H9 (cell line): Measurements from ENCODE around the gene DDX1. TPM values are rescaled to one million over a fixed set of nuclear protein-coding genes. Genes with fewer than 3 reads are reported as not detected.

Experiments
- DNase-seq: peaks from one replicate; pipeline ENCODE4 v3.0.0-alpha.2; 2017
- H2AFZ ChIP-seq: one replicate; pipeline ENCODE4 v1.6.1; 2013; ENCODE audit warnings: mild to moderate bottlenecking, low read length, control low read depth, moderate library complexity
- H2AK5ac ChIP-seq: 2 replicates; pipeline ENCODE4 v1.6.1; 2013; ENCODE audit warnings: low read length, control low read depth, mixed read lengths; ENCODE audit not compliant: insufficient read length
- H2BK120ac ChIP-seq: one replicate; pipeline ENCODE4 v1.6.1; 2013; ENCODE audit warnings: low read depth, mild to moderate bottlenecking, low read length, control low read depth, inconsistent platforms; ENCODE audit not compliant: poor library complexity, severe bottlenecking
- H2BK12ac ChIP-seq: 2 replicates; pipeline ENCODE4 v1.6.1; 2013; ENCODE audit warnings: low read length, control low read depth, mixed read lengths, low read depth; ENCODE audit not compliant: insufficient read length
- H2BK15ac ChIP-seq: 2 replicates; pipeline ENCODE4 v1.6.1; 2013; ENCODE audit warnings: low read depth, low read length, control low read depth
- H2BK20ac ChIP-seq: one replicate; pipeline ENCODE4 v1.6.1; 2013; ENCODE audit warnings: low read depth, mild to moderate bottlenecking, low read length, control low read depth, inconsistent platforms; ENCODE audit not compliant: poor library complexity, severe bottlenecking
- H2BK5ac ChIP-seq: 2 replicates; pipeline ENCODE4 v1.6.1; 2013; ENCODE audit warnings: low read length, control low read depth, mixed read lengths; ENCODE audit not compliant: insufficient read length
- H3K14ac ChIP-seq: 2 replicates; pipeline ENCODE4 v1.6.1; 2013; ENCODE audit warnings: low read length, control low read depth; ENCODE audit not compliant: insufficient read depth
- H3K18ac ChIP-seq: 2 replicates; pipeline ENCODE4 v1.6.1; 2013; ENCODE audit warnings: low read depth, mild to moderate bottlenecking, mixed read lengths, low read length, control low read depth; ENCODE audit not compliant: insufficient read length
- H3K23ac ChIP-seq: 2 replicates; pipeline ENCODE4 v1.6.1; 2013; ENCODE audit warnings: low read length, control low read depth, mixed read lengths, low read depth; ENCODE audit not compliant: insufficient read length
- H3K23me2 ChIP-seq: 2 replicates; pipeline ENCODE4 v1.6.1; 2013; ENCODE audit warnings: low read depth, mild to moderate bottlenecking, mixed read lengths, low read length, control low read depth; ENCODE audit not compliant: insufficient read length, poor library complexity, severe bottlenecking
- H3K27ac ChIP-seq: 2 replicates; pipeline ENCODE4 v1.5.1; 2013; ENCODE audit warnings: low read length, control low read depth, mixed read lengths, low read depth; ENCODE audit not compliant: insufficient read length
- H3K27me3 ChIP-seq: 2 replicates; pipeline ENCODE4 v1.6.1; 2013; ENCODE audit warnings: low read length, control low read depth, inconsistent platforms; ENCODE audit not compliant: insufficient read depth
- H3K4ac ChIP-seq: 2 replicates; pipeline ENCODE4 v1.6.1; 2013; ENCODE audit warnings: low read depth, mild to moderate bottlenecking, control low read depth, inconsistent platforms, low read length, moderate library complexity
- H3K4me1 ChIP-seq: 2 replicates; pipeline ENCODE4 v1.6.1; 2013; ENCODE audit warnings: low read length, control low read depth, inconsistent platforms; ENCODE audit not compliant: insufficient read depth
- H3K4me2 ChIP-seq: 2 replicates; pipeline ENCODE4 v1.6.1; 2013; ENCODE audit warnings: low read length, control low read depth, mixed read lengths; ENCODE audit not compliant: insufficient read length, insufficient read depth
- H3K56ac ChIP-seq: 2 replicates; pipeline ENCODE4 v1.6.1; 2013; ENCODE audit warnings: low read depth, mild to moderate bottlenecking, mixed read lengths, low read length, control low read depth; ENCODE audit not compliant: insufficient read length
- H3K79me1 ChIP-seq: 2 replicates; pipeline ENCODE4 v1.6.1; 2013; ENCODE audit warnings: low read depth, mild to moderate bottlenecking, moderate library complexity, low read length, control low read depth, inconsistent platforms; ENCODE audit not compliant: insufficient read depth, poor library complexity, severe bottlenecking
- H3K79me2 ChIP-seq: 2 replicates; pipeline ENCODE4 v1.6.1; 2013; ENCODE audit warnings: low read length, control low read depth, inconsistent platforms; ENCODE audit not compliant: insufficient read depth
- H3K9ac ChIP-seq: 2 replicates; pipeline ENCODE4 v1.6.1; 2013; ENCODE audit warnings: low read length, control low read depth, mixed read lengths; ENCODE audit not compliant: insufficient read length; ENCODE audit errors: extremely low read depth
- H3K9me3 ChIP-seq: one replicate; pipeline ENCODE4 v1.6.1; 2013; ENCODE audit warnings: low read depth, low read length, inconsistent platforms; ENCODE audit not compliant: control insufficient read depth
- H3T11ph ChIP-seq: one replicate; pipeline ENCODE4 v1.6.1; 2013; ENCODE audit warnings: mild to moderate bottlenecking, low read length, control low read depth, inconsistent platforms
- H4K20me1 ChIP-seq: one replicate; pipeline ENCODE4 v1.6.1; 2013; ENCODE audit not compliant: control insufficient read depth, insufficient read length, insufficient read depth
- H4K5ac ChIP-seq: 2 replicates; pipeline ENCODE4 v1.6.1; 2013; ENCODE audit warnings: low read depth, mild to moderate bottlenecking, mixed read lengths, low read length, control low read depth; ENCODE audit not compliant: insufficient read length
- H4K8ac ChIP-seq: replicated peaks from 2 replicates; pipeline ENCODE4 v1.6.1; 2013; ENCODE audit warnings: low read length, control low read depth, mixed read lengths, low read depth; ENCODE audit not compliant: insufficient read length
- H4K91ac ChIP-seq: 2 replicates; pipeline ENCODE4 v1.6.1; 2013; ENCODE audit warnings: low read depth, mild to moderate bottlenecking, moderate library complexity, mixed read lengths, low read length, control low read depth; ENCODE audit not compliant: insufficient read length
- H3K27ac Mint-ChIP-seq, 3 experiments: 2 replicates in 2 of 3; 3 replicates in 1 of 3; pipeline ENCODE4 v1.8.0; 2020 to 2021; ENCODE audit warnings: mixed read lengths in 3 of 3, mild to moderate bottlenecking in 1 of 3, moderate library complexity in 1 of 3
- H3K27me3 Mint-ChIP-seq: 2 replicates; pipeline ENCODE4 v1.8.0; 2021; ENCODE audit warnings: low read depth, mild to moderate bottlenecking, moderate library complexity, mixed read lengths
- H3K36me3 Mint-ChIP-seq, 3 experiments: 2 replicates in 2 of 3; 3 replicates in 1 of 3; pipeline ENCODE4 v1.8.0; 2020 to 2021; ENCODE audit warnings: low read depth in 3 of 3, mixed read lengths in 3 of 3; ENCODE audit not compliant: insufficient read depth in 1 of 3
- H3K4me1 Mint-ChIP-seq, 2 experiments: 2 replicates each; pipeline ENCODE4 v1.8.0; 2020; ENCODE audit warnings: mixed read lengths in 2 of 2
- H3K4me3 Mint-ChIP-seq, 2 experiments: 2 replicates in 1 of 2; 3 replicates in 1 of 2; pipeline ENCODE4 v1.8.0; 2020 to 2021; ENCODE audit warnings: mild to moderate bottlenecking in 2 of 2, mixed read lengths in 2 of 2, moderate library complexity in 1 of 2
- H3K9me3 Mint-ChIP-seq, 2 experiments: 2 replicates in 1 of 2; 3 replicates in 1 of 2; pipeline ENCODE4 v1.8.0; 2020; ENCODE audit warnings: mild to moderate bottlenecking in 2 of 2, mixed read lengths in 2 of 2, moderate library complexity in 1 of 2
- CTCF ChIP-seq: fragments of 200-600 bp; sonication (generic); conservative IDR thresholded peaks from 3 replicates; pipeline ENCODE4 v1.8.0; 2021; ENCODE audit warnings: antibody characterized with exemption, mild to moderate bottlenecking
- WGBS: extraction: QIAGEN DNeasy Blood & Tissue Kit; methylation state at CpG from one replicate; pipeline ENCODE4 v1.1.7; 2013; ENCODE audit warnings: missing lambda C conversion rate, low lambda C conversion rate, mixed read lengths; ENCODE audit not compliant: insufficient read length; ENCODE audit errors: extremely low coverage; 5-methylcytosine and 5-hydroxymethylcytosine counted together
- total RNA-seq: library from RNA; stranded (reverse); gene quantifications from 2 replicates; pipeline ENCODE4 v1.2.1, GENCODE V29; 2021

DDX1 gene
- total RNA-seq, 1 experiment from 2014 or later, result 120 TPM

GRCh38 chr2:15660491-15661294, 69.0 kb downstream of the DDX1 start:
- no CpG with 5 or more reads among the region's 6 CpGs for WGBS
- H3K9ac ChIP-seq, result no peak overlapping the region
- H3K14ac ChIP-seq, result no peak overlapping the region
- no peak overlapping the region for H3K4me3 Mint-ChIP-seq
- no peaks in the 10 kb centered on the region for H4K20me1 ChIP-seq
- H3K4me1 ChIP-seq, result no peaks in the 10 kb centered on the region
- TF ChIP-seq CTCF, result no peak
- no peak overlapping the region for H4K8ac ChIP-seq
- H2AFZ ChIP-seq, result no peak overlapping the region
- no peak overlapping the region for H3K23ac ChIP-seq
- no peak overlapping the region for H2AK5ac ChIP-seq
- peaks cover 0 to 2% of the 10 kb centered on the region in 2 experiments; a peak in 3 of 5 replicates for H3K9me3 Mint-ChIP-seq
- H3K79me2 ChIP-seq, result no peaks in the 10 kb centered on the region
- H4K5ac ChIP-seq, result no peak overlapping the region
- H2BK12ac ChIP-seq, result no peak overlapping the region
- H3K27ac Mint-ChIP-seq, result no peak overlapping the region
- no peak overlapping the region for H3K18ac ChIP-seq
- no peak overlapping the region for H4K91ac ChIP-seq
- no peak for DNase-seq
- no peaks in the 10 kb centered on the region for H3K23me2 ChIP-seq
- H2BK20ac ChIP-seq, result no peak overlapping the region
- peaks cover 6% of the 10 kb centered on the region; the same call in 1 of the 2 replicates for H3K27me3 Mint-ChIP-seq
- no peak overlapping the region for H2BK15ac ChIP-seq
- no peak overlapping the region for H3T11ph ChIP-seq
- no peak overlapping the region for H2BK5ac ChIP-seq
- H3K79me1 ChIP-seq, result no peaks in the 10 kb centered on the region
- H3K36me3 Mint-ChIP-seq, result peaks cover 0 to 1% (median 0%) of the 10 kb centered on the region in 3 experiments; a peak in 1 of 7 replicates
- H3K9me3 ChIP-seq, result no peaks in the 10 kb centered on the region
- no peak overlapping the region for H3K4me2 ChIP-seq
- no peaks in the 10 kb centered on the region for H3K27me3 ChIP-seq
- H3K4ac ChIP-seq, result no peak overlapping the region
- no peak overlapping the region for H2BK120ac ChIP-seq
- no peak overlapping the region for H3K27ac ChIP-seq
- no peak overlapping the region for H3K56ac ChIP-seq
- H3K4me1 Mint-ChIP-seq, result 0 out of 4 replicates have a peak, but pooled peaks cover 0 to 3% of the 10 kb centered on the region in 2 experiments
